Esophagus squamous epithelium (tissue), 5 donors: ENCODE measurements around the gene RBKS. TPM values are rescaled to one million over a fixed set of nuclear protein-coding genes. Genes with fewer than 3 reads are reported as not detected.

ENCODE experiments used
- DNase-seq: peaks from one replicate; lab custom pipeline; 2025; lab: John Stamatoyannopoulos, UW
- H3K27ac ChIP-seq, 4 donors: fragments of 200-600 bp; sonication (generic); one replicate each; pipeline ENCODE4 v1.5.1; 2016 to 2019; ENCODE audit warnings: mild to moderate bottlenecking in 1 of 4
- H3K27me3 ChIP-seq, 4 donors: fragments of 200-600 bp; sonication (generic); 1 replicate in 3 of 4; 2 replicates in 1 of 4; pipeline versions ENCODE4 v1.5.1 to v1.6.0; 2017 to 2021; ENCODE audit warnings: antibody characterized with exemption in 1 of 4
- H3K36me3 ChIP-seq, 3 donors: fragments of 200-600 bp; sonication (generic); one replicate each; pipeline ENCODE4 v1.5.1; 2016 to 2019
- H3K4me1 ChIP-seq, 3 donors: fragments of 200-600 bp; sonication (generic); one replicate each; pipeline ENCODE4 v1.5.1; 2017 to 2019
- H3K4me3 ChIP-seq, 4 donors: fragments of 200-600 bp; sonication (generic); 1 replicate in 3 of 4; 2 replicates in 1 of 4; pipeline ENCODE4 v1.5.1; 2016 to 2019; ENCODE audit warnings: mild to moderate bottlenecking in 2 of 4, moderate library complexity in 1 of 4
- H3K9me3 ChIP-seq, 3 donors: fragments of 200-600 bp; sonication (generic); one replicate each; pipeline ENCODE4 v1.5.1; 2016 to 2019
- POLR2A ChIP-seq, 4 donors: fragments of 450-650 bp; IDR thresholded peaks; one replicate each; pipeline ENCODE4 v1.6.1; 2017; ENCODE audit warnings: antibody characterized with exemption in 4 of 4, mild to moderate bottlenecking in 4 of 4, moderate library complexity in 3 of 4
- WGBS, 2 donors: methylation state at CpG; one replicate each; pipeline ENCODE4 v1.1.5; 2018; 5-methylcytosine and 5-hydroxymethylcytosine counted together
- intact Hi-C: fragments of 100-400 bp; cut with DNase I; formaldehyde crosslinking; loops from one replicate; pipeline ENCODE4 v1.15.0; 2022
- total RNA-seq, 4 donors: library from RNA; depleted of rRNA; stranded (reverse); fragments of >200 nt; gene quantifications; one replicate each; pipeline ENCODE4 v1.1.0, GENCODE V29; 2016
- TF ChIP-seq, protein P1 (sequence below), 6 experiments: fragments of 450-650 bp in 4 of 6; fragments of 200-600 bp in 2 of 6; sonication (generic) in 2 of 6; IDR thresholded peaks; one replicate each; pipeline ENCODE4 v1.5.1; 2016 to 2019; ENCODE audit warnings: antibody characterized with exemption in 6 of 6, mild to moderate bottlenecking in 4 of 6, moderate library complexity in 4 of 6
- donor health status: DM: yes; HTN: yes; CAD: no.

Gene RBKS
- total RNA-seq, 4 donors from 2014 or later: 1.4 to 5.2 (median 1.6) TPM

DNA sequence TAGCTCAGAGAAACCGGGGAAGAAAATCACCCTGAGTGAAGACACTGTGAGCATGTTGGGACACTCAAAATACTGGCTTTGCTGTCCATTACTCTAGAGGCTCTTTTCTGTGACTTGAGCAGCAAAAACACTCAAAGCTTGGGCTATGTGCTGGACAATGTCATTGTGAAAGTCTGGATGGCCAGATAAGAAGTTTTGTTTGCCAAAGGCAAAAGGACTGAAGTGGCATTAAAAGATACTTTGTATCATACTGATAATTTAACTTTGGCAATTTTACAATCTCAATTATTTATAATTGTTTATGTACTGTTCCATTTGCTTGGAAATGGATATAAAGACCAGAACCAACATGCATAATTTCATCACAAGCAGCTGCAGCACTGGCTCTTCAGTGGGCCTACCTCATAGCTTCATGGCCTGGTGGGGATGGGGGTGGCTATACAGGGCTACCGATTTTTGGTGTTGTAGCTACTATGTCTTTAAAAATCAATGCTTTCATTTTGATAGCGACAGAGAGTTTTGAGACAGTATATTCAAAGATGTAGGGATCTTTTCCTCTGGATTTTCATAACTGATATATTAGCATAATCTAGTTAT lies 51.1 kb downstream of the RBKS start:
- no peak overlapping the region for H3K4me3 ChIP-seq
- peaks cover 0 to 3% (median 0%) of the 10 kb centered on the region in 3 donors for H3K4me1 ChIP-seq
- 53 to 87% methylated on average over 3 of the region's 3 CpGs for WGBS, 2 donors
- H3K9me3 ChIP-seq: no peaks in the 10 kb centered on the region
- no peak for DNase-seq
- H3K36me3 ChIP-seq: no peaks in the 10 kb centered on the region
- TF ChIP-seq POLR2A (IDR thresholded peaks at IDR 0.05): no peak
- TF ChIP-seq, protein P1, sequence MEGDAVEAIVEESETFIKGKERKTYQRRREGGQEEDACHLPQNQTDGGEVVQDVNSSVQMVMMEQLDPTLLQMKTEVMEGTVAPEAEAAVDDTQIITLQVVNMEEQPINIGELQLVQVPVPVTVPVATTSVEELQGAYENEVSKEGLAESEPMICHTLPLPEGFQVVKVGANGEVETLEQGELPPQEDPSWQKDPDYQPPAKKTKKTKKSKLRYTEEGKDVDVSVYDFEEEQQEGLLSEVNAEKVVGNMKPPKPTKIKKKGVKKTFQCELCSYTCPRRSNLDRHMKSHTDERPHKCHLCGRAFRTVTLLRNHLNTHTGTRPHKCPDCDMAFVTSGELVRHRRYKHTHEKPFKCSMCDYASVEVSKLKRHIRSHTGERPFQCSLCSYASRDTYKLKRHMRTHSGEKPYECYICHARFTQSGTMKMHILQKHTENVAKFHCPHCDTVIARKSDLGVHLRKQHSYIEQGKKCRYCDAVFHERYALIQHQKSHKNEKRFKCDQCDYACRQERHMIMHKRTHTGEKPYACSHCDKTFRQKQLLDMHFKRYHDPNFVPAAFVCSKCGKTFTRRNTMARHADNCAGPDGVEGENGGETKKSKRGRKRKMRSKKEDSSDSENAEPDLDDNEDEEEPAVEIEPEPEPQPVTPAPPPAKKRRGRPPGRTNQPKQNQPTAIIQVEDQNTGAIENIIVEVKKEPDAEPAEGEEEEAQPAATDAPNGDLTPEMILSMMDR (IDR thresholded peaks at IDR 0.05): no peak
- intact Hi-C loops: no loop called here
- no peak overlapping the region for H3K27ac ChIP-seq
- no peaks in the 10 kb centered on the region for H3K27me3 ChIP-seq

DNA sequence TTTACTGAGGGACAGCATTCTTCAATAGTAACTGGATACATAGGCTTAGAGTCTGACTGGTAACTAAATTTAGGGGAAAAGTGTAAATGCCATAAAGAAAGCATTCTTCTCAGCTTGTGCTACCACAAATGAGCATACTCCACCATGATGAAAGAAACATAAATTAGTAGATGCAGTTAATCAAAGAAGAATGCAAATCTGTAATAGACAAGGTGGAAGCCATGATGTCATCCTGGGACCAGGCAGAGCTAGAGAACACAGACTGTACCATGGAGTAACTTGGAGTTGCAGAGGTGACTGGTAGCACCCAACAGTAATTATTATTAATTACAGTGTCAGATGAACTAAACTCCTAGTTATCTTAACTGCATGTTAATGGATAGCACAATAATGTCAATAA lies 51.7 kb downstream of the RBKS start:
- H3K36me3 ChIP-seq: no peaks in the 10 kb centered on the region
- no peaks in the 10 kb centered on the region for H3K4me1 ChIP-seq
- no peak overlapping the region for H3K27ac ChIP-seq
- intact Hi-C loops: no loop called here
- no peaks in the 10 kb centered on the region for H3K9me3 ChIP-seq
- TF ChIP-seq, protein P1 (IDR thresholded peaks at IDR 0.05): no peak
- no peak for TF ChIP-seq POLR2A (IDR thresholded peaks at IDR 0.05)
- no peaks in the 10 kb centered on the region for H3K27me3 ChIP-seq
- no peak for DNase-seq
- no peak overlapping the region for H3K4me3 ChIP-seq

DNA sequence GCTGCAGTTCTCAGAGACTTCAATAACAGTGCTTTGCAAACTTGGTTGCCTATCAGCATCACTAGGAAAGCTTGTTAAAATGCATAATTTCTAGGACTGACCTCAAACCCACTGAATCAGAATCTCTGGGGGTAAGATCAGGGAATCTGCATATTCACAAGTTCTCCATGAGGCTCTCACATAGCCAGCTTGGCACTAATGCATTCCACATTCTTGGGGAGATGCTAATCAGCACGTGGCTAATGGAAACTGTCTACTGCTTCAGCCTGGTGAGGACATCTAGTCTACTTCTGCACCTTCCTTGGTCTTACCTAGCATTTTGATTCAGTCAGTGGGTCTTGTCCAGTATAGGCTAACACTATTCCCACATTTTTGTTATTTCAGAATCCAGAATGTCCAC lies 56.3 kb downstream of the RBKS start:
- H3K4me3 ChIP-seq: no peak overlapping the region
- DNase-seq: no peak
- intact Hi-C loops: no loop called here
- no peaks in the 10 kb centered on the region for H3K36me3 ChIP-seq
- 67 to 91% methylated on average over 1 of the region's 1 CpG for WGBS, 2 donors
- H3K9me3 ChIP-seq: no peaks in the 10 kb centered on the region
- no peak overlapping the region for H3K27ac ChIP-seq
- no peak for TF ChIP-seq POLR2A (IDR thresholded peaks at IDR 0.05)
- TF ChIP-seq, protein P1 (IDR thresholded peaks at IDR 0.05): no peak
- H3K27me3 ChIP-seq: no peaks in the 10 kb centered on the region
- no peaks in the 10 kb centered on the region for H3K4me1 ChIP-seq

DNA sequence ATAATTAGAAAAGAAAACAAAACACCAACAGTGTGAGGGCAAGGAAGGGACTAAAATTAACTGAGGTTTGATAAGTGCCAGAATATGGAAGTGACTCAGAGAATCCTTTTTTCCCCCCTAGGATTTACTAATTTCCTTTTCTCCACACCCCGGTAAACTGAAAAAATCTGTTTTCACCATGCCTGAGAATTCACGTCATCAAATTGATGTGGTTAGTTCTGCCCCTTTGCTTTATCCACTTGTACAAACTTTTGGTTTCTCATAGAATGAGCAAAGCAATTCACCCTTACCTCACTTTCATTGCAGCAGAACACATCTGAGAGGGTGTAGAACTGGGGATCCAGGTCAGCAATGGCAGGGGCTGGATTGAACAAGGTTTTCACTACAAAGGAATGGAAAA lies 57.8 kb downstream of the RBKS start:
- Histone ChIP-seq H3K27me3 (no peaks in the 10 kb centered on the region), H3K9me3 (no peaks in the 10 kb centered on the region)

DNA sequence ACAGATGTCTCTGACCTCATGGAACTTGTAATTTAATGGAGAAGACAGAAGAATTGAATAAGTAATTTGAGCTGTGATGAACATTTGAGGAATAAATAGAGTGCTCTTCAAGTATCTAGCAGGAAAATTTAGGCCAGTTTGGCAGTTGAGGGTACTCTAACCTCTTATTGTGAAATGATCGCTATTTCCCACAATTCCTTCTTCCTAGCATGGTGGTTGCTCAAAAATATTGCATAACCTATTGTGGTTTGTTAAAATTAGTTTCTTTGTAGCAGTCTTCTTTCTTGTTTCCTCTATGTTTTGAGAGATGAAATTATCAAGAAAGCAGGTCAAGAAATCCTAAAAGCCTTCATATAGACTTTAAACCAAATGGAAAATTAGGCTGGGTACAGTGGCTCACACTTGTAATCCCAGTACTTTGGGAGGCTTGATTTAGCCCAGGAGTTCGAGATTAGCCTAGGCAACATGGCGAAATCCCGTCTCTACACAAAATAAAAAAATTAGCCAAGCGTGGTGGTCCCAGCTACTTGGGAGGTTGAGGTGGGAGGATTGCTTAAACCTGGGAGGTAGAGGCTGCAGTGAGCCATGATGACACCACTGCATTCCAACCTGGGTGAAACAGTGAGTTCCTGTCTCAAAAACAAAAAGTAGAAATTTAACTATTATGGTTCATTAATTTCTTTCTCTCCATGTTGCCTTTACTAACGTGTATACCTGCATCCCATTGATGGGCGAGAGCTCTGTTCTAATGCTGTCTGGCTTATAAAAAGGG lies 58.7 kb downstream of the RBKS start:
- H3K27ac ChIP-seq: no peak overlapping the region

More for the DNA sequence above, 57.8 kb downstream of the RBKS start:
- intact Hi-C loops: no loop called here
- WGBS, 2 donors: 59 to 65% methylated on average over 2 of the region's 2 CpGs
- TF ChIP-seq, protein P1 (IDR thresholded peaks at IDR 0.05): no peak
- no peak for TF ChIP-seq POLR2A (IDR thresholded peaks at IDR 0.05)
- Histone ChIP-seq H3K36me3 (no peaks in the 10 kb centered on the region), H3K4me1 (no peaks in the 10 kb centered on the region), H3K27ac (no peak overlapping the region), H3K4me3 (no peak overlapping the region)
- DNase-seq: no peak

More for the DNA sequence above, 58.7 kb downstream of the RBKS start:
- Histone ChIP-seq H3K4me3 (no peak overlapping the region), H3K9me3 (no peaks in the 10 kb centered on the region), H3K36me3 (no peaks in the 10 kb centered on the region), H3K27me3 (no peaks in the 10 kb centered on the region), H3K4me1 (no peaks in the 10 kb centered on the region)
- no peak for DNase-seq
- intact Hi-C loops: no loop called here
- no peak for TF ChIP-seq POLR2A (IDR thresholded peaks at IDR 0.05)
- TF ChIP-seq, protein P1 (IDR thresholded peaks at IDR 0.05): no peak
- 87 to 94% methylated on average over 7 of the region's 7 CpGs for WGBS, 2 donors
